ENCODE results near the gene ROR2. TPM values are rescaled to one million over a fixed set of nuclear protein-coding genes. Genes with fewer than 3 reads are reported as not detected.

ROR2 gene
- total and polyA plus RNA-seq, 2 experiments from 2014 or later = 8.1 to 18.8 TPM

DNA sequence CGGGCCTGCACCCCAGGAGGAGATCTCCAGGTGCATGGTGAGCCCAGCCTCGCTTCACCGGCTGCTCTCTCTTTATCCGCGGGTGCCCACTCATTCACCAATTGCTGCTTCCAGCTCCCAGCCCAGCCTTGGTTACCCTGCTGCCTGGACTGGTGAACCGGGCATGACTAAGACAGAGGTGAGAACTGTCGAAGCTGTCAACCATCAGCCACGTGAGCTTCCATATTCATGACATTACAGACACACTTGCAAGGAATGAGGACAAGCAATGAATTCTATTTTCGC lies 220.5 kb downstream of the ROR2 start:
- no peak overlapping the region for H2AFZ ChIP-seq
- Mint-ChIP-seq H3K9me3 (no peaks in the 10 kb centered on the region), H3K36me3 (ENCODE audit: low read depth) (no peaks in the 10 kb centered on the region), H3K27me3 (ENCODE audit: insufficient read depth, low read depth, poor library complexity) (peaks cover 8% of the 10 kb centered on the region), H3K4me3 (no peak overlapping the region), H3K4me1 (peaks cover 4% of the 10 kb centered on the region; the same call in 1 of the 3 replicates), H3K27ac (no peak overlapping the region)
- H3K27me3 ChIP-seq (ENCODE audit: insufficient read depth) = no peaks in the 10 kb centered on the region
- no peaks in the 10 kb centered on the region for H3K36me3 ChIP-seq (ENCODE audit: insufficient read depth)
- no peaks in the 10 kb centered on the region for H3F3A ChIP-seq (replicated peaks; ENCODE audit: low read depth)
- no peaks in the 10 kb centered on the region for H4K20me1 ChIP-seq (replicated peaks; ENCODE audit: insufficient read depth)
- H3K4me3 ChIP-seq = no peak overlapping the region
- ATAC-seq (no peak), DNase-seq (ENCODE audit: low spot score) (no peak)
- no peak overlapping the region for H3K4me2 ChIP-seq
- no peaks in the 10 kb centered on the region for H3K79me2 ChIP-seq (replicated peaks; ENCODE audit: insufficient read depth)
- no peak overlapping the region for H3K27ac ChIP-seq (ENCODE audit: low read depth)
- no peaks in the 10 kb centered on the region for H3K9me2 ChIP-seq (ENCODE audit: insufficient read depth)
- TF ChIP-seq NANOG (IDR thresholded peaks at IDR 0.05; ENCODE audit: borderline replicate concordance) (no peak), ZNF462 (CRISPR knock-in tag; IDR thresholded peaks at IDR 0.05) (no peak), EZH2phosphoT487 (IDR thresholded peaks at IDR 0.05; ENCODE audit: unreplicated experiment) (no peak), ZNF114 (CRISPR knock-in tag; IDR thresholded peaks at IDR 0.05) (no peak), POLR2AphosphoS5 (IDR thresholded peaks at IDR 0.05; ENCODE audit: low read depth) (no peak), EZH2 (IDR thresholded peaks at IDR 0.05; ENCODE audit: low read depth, unreplicated experiment) (no peak), ZNF331 (CRISPR knock-in tag; IDR thresholded peaks at IDR 0.05; ENCODE audit: low read depth) (no peak), CREB1 (CRISPR knock-in tag; IDR thresholded peaks at IDR 0.05; ENCODE audit: low read depth) (no peak), STAT1 (IDR thresholded peaks at IDR 0.05; ENCODE audit: unreplicated experiment) (no peak), JUNB (IDR thresholded peaks at IDR 0.05; ENCODE audit: unreplicated experiment) (no peak)
- TF ChIP-seq, protein P1, sequence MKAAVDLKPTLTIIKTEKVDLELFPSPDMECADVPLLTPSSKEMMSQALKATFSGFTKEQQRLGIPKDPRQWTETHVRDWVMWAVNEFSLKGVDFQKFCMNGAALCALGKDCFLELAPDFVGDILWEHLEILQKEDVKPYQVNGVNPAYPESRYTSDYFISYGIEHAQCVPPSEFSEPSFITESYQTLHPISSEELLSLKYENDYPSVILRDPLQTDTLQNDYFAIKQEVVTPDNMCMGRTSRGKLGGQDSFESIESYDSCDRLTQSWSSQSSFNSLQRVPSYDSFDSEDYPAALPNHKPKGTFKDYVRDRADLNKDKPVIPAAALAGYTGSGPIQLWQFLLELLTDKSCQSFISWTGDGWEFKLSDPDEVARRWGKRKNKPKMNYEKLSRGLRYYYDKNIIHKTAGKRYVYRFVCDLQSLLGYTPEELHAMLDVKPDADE (IDR thresholded peaks at IDR 0.05) = no peak
- TF ChIP-seq, protein P2, sequence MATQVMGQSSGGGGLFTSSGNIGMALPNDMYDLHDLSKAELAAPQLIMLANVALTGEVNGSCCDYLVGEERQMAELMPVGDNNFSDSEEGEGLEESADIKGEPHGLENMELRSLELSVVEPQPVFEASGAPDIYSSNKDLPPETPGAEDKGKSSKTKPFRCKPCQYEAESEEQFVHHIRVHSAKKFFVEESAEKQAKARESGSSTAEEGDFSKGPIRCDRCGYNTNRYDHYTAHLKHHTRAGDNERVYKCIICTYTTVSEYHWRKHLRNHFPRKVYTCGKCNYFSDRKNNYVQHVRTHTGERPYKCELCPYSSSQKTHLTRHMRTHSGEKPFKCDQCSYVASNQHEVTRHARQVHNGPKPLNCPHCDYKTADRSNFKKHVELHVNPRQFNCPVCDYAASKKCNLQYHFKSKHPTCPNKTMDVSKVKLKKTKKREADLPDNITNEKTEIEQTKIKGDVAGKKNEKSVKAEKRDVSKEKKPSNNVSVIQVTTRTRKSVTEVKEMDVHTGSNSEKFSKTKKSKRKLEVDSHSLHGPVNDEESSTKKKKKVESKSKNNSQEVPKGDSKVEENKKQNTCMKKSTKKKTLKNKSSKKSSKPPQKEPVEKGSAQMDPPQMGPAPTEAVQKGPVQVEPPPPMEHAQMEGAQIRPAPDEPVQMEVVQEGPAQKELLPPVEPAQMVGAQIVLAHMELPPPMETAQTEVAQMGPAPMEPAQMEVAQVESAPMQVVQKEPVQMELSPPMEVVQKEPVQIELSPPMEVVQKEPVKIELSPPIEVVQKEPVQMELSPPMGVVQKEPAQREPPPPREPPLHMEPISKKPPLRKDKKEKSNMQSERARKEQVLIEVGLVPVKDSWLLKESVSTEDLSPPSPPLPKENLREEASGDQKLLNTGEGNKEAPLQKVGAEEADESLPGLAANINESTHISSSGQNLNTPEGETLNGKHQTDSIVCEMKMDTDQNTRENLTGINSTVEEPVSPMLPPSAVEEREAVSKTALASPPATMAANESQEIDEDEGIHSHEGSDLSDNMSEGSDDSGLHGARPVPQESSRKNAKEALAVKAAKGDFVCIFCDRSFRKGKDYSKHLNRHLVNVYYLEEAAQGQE (IDR thresholded peaks at IDR 0.05; ENCODE audit: unreplicated experiment) = no peak
- TF ChIP-seq, protein P3, sequence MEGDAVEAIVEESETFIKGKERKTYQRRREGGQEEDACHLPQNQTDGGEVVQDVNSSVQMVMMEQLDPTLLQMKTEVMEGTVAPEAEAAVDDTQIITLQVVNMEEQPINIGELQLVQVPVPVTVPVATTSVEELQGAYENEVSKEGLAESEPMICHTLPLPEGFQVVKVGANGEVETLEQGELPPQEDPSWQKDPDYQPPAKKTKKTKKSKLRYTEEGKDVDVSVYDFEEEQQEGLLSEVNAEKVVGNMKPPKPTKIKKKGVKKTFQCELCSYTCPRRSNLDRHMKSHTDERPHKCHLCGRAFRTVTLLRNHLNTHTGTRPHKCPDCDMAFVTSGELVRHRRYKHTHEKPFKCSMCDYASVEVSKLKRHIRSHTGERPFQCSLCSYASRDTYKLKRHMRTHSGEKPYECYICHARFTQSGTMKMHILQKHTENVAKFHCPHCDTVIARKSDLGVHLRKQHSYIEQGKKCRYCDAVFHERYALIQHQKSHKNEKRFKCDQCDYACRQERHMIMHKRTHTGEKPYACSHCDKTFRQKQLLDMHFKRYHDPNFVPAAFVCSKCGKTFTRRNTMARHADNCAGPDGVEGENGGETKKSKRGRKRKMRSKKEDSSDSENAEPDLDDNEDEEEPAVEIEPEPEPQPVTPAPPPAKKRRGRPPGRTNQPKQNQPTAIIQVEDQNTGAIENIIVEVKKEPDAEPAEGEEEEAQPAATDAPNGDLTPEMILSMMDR (conservative IDR thresholded peaks at IDR 0.05; ENCODE audit: low read depth in 2 of 2) = no peak
- no peaks in the 10 kb centered on the region for H3K4me1 ChIP-seq (ENCODE audit: insufficient read depth)

Data from GM23338 (cell line).